ENCODE data around the gene FGF7.
A peak's percentile ranks its signal among the peaks of the same experiment; 100 is the strongest.
"Not testable (repeated sequence)": the region's sequence is repeated elsewhere in the genome, so short reads cannot be mapped to it uniquely, and the experiment has no call there.

The FGF7 gene

GRCh38 chr15:49423021-49423420 is at the start of gene FGF7:
TSS of gene FGF7 (plus strand) at chr15:49423242. CDS start at chr15:49424298, 1,056 bp downstream.
- no peak for DNase-seq (ENCODE audit: low read depth)

- no peak for DNase-seq (ENCODE audit: low read depth)
These were observed 43.0 kb upstream of the FGF7 start for GRCh38 chr15:49379996-49380395.

GRCh38 chr15:49380912-49381311 is 42.1 kb upstream of the FGF7 start:
- no peak for DNase-seq (ENCODE audit: low read depth)

- no peak for DNase-seq (ENCODE audit: low read depth)
These were observed 40.6 kb upstream of the FGF7 start for GRCh38 chr15:49382394-49382793.

GRCh38 chr15:49383266-49383665 is 39.8 kb upstream of the FGF7 start:
- no peak for DNase-seq (ENCODE audit: low read depth)

- DNase-seq (ENCODE audit: low read depth): no peak
These were observed 35.6 kb upstream of the FGF7 start for GRCh38 chr15:49387471-49387870.

GRCh38 chr15:49402515-49403296 is 20.3 kb upstream of the FGF7 start:
- DNase-seq (ENCODE audit: low read depth): not testable (repeated sequence)

GRCh38 chr15:49406352-49407118 is 16.5 kb upstream of the FGF7 start:
- DNase-seq (ENCODE audit: low read depth): no peak

- DNase-seq (ENCODE audit: low read depth): no peak
These were observed 12.4 kb upstream of the FGF7 start for GRCh38 chr15:49410641-49411040.

GRCh38 chr15:49412797-49413196 is 10.2 kb upstream of the FGF7 start:
- DNase-seq (ENCODE audit: low read depth): no peak

- no peak for DNase-seq (ENCODE audit: low read depth)
These were observed 7.9 kb upstream of the FGF7 start for GRCh38 chr15:49415149-49415548.

GRCh38 chr15:49415638-49416037 is 7.4 kb upstream of the FGF7 start:
- no peak for DNase-seq (ENCODE audit: low read depth)

- DNase-seq (ENCODE audit: low read depth): no peak
These were observed 4.2 kb upstream of the FGF7 start for GRCh38 chr15:49418811-49419210.

GRCh38 chr15:49421991-49422390 is 1.1 kb upstream of the FGF7 start:
- DNase-seq (ENCODE audit: low read depth): peak; percentile 1

- no peak for DNase-seq (ENCODE audit: low read depth)
These were observed 984 bp downstream of the FGF7 start for GRCh38 chr15:49423901-49424550.

- DNase-seq (ENCODE audit: low read depth): no peak
These were observed 1.9 kb downstream of the FGF7 start for GRCh38 chr15:49424954-49425353.

GRCh38 chr15:49427372-49427771 is 4.3 kb downstream of the FGF7 start:
- DNase-seq (ENCODE audit: low read depth): no peak

GRCh38 chr15:49428409-49429095 is 5.5 kb downstream of the FGF7 start:
- DNase-seq (ENCODE audit: low read depth): no peak

GRCh38 chr15:49430046-49430445 is 7.0 kb downstream of the FGF7 start:
- no peak for DNase-seq (ENCODE audit: low read depth)

- DNase-seq (ENCODE audit: low read depth): no peak
These were observed 12.1 kb downstream of the FGF7 start for GRCh38 chr15:49435174-49435573.

- DNase-seq (ENCODE audit: low read depth): no peak
These were observed 13.7 kb downstream of the FGF7 start for GRCh38 chr15:49436751-49437150.

- no peak for DNase-seq (ENCODE audit: low read depth)
These were observed 16.1 kb downstream of the FGF7 start for GRCh38 chr15:49438962-49439631.
